Upper lobe of right lung (tissue), 1 donor: Measurements from ENCODE around the gene WDR7. TPM values are rescaled to one million over a fixed set of nuclear protein-coding genes. Genes with fewer than 3 reads are reported as not detected.

ENCODE experiments used
- ATAC-seq: fragments of 200-7000 bp; cut with Tn5 transposase; one replicate; pipeline ENCODE4 v1.9.1; 2020; ENCODE audit warnings: mild to moderate bottlenecking, moderate library complexity
- DNase-seq: peaks from one replicate; pipeline ENCODE4 v3.0.0-alpha.2; 2020
- H3K27ac ChIP-seq: fragments of 200-600 bp; one replicate; pipeline ENCODE4 v1.8.0; 2022
- H3K27me3 ChIP-seq: fragments of 200-600 bp; one replicate; pipeline ENCODE4 v1.8.0; 2022; ENCODE audit warnings: mild to moderate bottlenecking
- H3K36me3 ChIP-seq: fragments of 200-600 bp; one replicate; pipeline ENCODE4 v1.8.0; 2022
- H3K4me1 ChIP-seq: fragments of 200-600 bp; one replicate; pipeline ENCODE4 v1.8.0; 2022
- H3K4me3 ChIP-seq: fragments of 200-600 bp; one replicate; pipeline ENCODE4 v1.8.0; 2022; ENCODE audit warnings: mild to moderate bottlenecking
- H3K9me3 ChIP-seq: fragments of 200-600 bp; one replicate; pipeline ENCODE4 v1.8.0; 2022
- CTCF ChIP-seq: fragments of 200-600 bp; IDR thresholded peaks from one replicate; pipeline ENCODE4 v1.8.0; 2022; ENCODE audit warnings: antibody characterized with exemption
- intact Hi-C: fragments of 100-400 bp; cut with DNase I; formaldehyde crosslinking; loops from one replicate; pipeline ENCODE4 v1.11.0; 2022
- total RNA-seq: library from RNA; stranded (reverse); fragmentation: NEBNext Ultra II Directional; extraction: Animal tissue kit (Norgen Biotek cat#: 25700); gene quantifications from one replicate; pipeline ENCODE4 v1.2.1, GENCODE V29; 2021
- donor health status: DM: no; HTN: yes; CAD: no; lungs with severe emphysema.

Gene WDR7
- total RNA-seq, 1 donor from 2014 or later, result 30.7 TPM

DNA sequence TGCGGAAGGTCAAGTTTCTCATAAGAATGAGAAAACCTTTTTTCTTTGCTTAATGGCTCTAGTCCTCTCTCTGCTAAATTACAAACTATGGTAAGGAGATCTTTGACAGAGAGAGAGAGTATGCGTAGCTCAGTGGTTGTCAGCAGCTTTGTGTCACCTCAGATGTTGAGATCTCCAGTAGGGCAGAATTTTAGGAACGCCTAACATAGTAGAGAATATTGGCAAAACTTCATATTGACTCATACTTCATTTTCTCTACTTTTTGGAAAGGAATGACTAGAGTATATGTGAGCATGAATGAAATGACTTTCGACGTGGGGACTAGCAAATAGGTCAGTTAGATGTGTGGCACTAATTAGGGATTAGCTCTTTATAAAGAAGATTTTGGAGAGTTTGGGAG is 64.0 kb downstream of the WDR7 start:
- ATAC-seq, result no peak
- no peaks in the 10 kb centered on the region for H3K27me3 ChIP-seq
- TF ChIP-seq CTCF, result no peak

DNA sequence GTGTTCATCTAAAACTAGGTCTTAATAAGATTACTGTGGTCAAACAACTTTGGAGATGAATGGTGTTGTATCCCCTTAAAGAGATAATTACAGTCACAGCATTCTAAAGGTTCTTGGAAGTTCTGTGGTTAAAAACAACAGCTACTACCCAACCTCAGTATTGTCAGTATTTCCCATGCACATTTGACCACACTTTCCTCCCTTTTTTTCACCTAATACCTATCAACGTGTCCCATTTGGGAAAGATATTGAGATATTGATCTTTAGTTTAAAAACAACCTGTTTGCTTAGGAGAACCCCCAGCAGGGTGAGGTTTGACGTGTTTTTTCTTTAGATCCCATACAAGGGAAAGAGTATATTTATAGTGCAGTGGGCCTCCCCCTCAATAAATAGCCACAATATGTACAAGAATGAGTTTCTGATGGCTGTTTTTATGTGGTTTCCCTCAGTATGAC is 65.6 kb downstream of the WDR7 start:
- Histone ChIP-seq H3K36me3 (peaks cover 9% of the 10 kb centered on the region), H3K4me3 (no peak overlapping the region), H3K27ac (no peak overlapping the region), H3K4me1 (no peaks in the 10 kb centered on the region), H3K27me3 (no peaks in the 10 kb centered on the region), H3K9me3 (no peaks in the 10 kb centered on the region)
- no peak for TF ChIP-seq CTCF
- ATAC-seq, result no peak
- no peak for DNase-seq
- intact Hi-C loops, result no loop called here

More for the DNA sequence above, 64.0 kb downstream of the WDR7 start:
- Histone ChIP-seq H3K4me3 (no peak overlapping the region), H3K27ac (no peak overlapping the region), H3K9me3 (no peaks in the 10 kb centered on the region), H3K4me1 (no peaks in the 10 kb centered on the region), H3K36me3 (peaks cover 9% of the 10 kb centered on the region)
- no peak for DNase-seq
- intact Hi-C loops, result no loop called here

GRCh38 chr18:56721031-56721430 is 69.9 kb downstream of the WDR7 start:
- DNase-seq (no peak), ATAC-seq (no peak)
- Histone ChIP-seq H3K9me3 (no peaks in the 10 kb centered on the region), H3K27me3 (no peaks in the 10 kb centered on the region), H3K4me3 (no peak overlapping the region), H3K27ac (no peak overlapping the region), H3K4me1 (no peaks in the 10 kb centered on the region), H3K36me3 (peaks cover 9% of the 10 kb centered on the region)
- no peak for TF ChIP-seq CTCF
- intact Hi-C loops, result no loop called here

DNA sequence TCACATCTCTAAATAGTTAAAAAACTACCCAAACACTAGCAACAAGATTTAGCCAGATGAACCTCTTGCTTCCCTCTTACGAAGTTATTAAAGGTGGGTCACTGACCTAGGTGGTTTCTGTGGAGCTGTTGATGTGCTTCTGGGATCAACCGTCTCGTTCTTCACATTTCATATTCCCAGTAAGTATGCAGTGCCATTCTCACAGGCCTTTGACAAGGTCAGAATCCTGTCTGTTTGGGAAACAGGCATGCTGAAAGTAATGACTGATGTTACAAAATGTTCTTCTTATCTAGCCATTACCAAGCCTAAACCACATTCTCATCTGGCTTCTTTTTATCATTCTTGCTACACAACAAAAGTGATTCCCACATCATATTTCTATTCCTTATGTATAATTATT is 70.3 kb downstream of the WDR7 start:
- no peak overlapping the region for H3K4me3 ChIP-seq
- H3K4me1 ChIP-seq, result no peaks in the 10 kb centered on the region
- no peaks in the 10 kb centered on the region for H3K9me3 ChIP-seq
- intact Hi-C loops, result no loop called here
- no peak for TF ChIP-seq CTCF
- ATAC-seq (no peak), DNase-seq (no peak)
- H3K27ac ChIP-seq, result no peak overlapping the region
- no peaks in the 10 kb centered on the region for H3K27me3 ChIP-seq
- H3K36me3 ChIP-seq, result peaks cover 9% of the 10 kb centered on the region

GRCh38 chr18:56722518-56722917 is 71.4 kb downstream of the WDR7 start:
- intact Hi-C loops, result no loop called here
- no peaks in the 10 kb centered on the region for H3K27me3 ChIP-seq
- H3K4me3 ChIP-seq, result no peak overlapping the region
- H3K4me1 ChIP-seq, result no peaks in the 10 kb centered on the region
- H3K9me3 ChIP-seq, result no peaks in the 10 kb centered on the region
- no peak overlapping the region for H3K27ac ChIP-seq
- DNase-seq, result no peak
- peaks cover 9% of the 10 kb centered on the region for H3K36me3 ChIP-seq
- no peak for TF ChIP-seq CTCF
- ATAC-seq, result no peak

DNA sequence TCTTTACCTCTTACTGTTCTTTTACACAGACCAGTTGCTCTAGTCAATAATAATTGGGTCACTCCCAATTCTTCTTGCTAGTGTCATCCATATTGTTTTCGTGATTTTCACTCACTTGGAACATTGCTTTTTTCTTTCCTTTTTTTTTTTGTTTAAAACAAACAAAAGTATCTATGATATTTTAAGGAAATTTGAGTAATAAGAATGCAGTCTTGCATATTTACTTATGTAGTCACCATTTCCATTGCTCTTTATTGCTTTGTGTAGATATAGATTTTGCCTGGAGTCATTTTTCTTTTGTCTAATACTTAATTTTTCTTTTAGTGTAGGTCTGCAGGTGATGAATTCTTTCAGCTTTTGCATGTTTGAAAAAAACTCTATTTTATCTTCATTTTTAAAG is 71.9 kb downstream of the WDR7 start:
- no peak for ATAC-seq
- Histone ChIP-seq H3K27ac (no peak overlapping the region), H3K4me1 (no peaks in the 10 kb centered on the region), H3K9me3 (no peaks in the 10 kb centered on the region), H3K27me3 (no peaks in the 10 kb centered on the region), H3K4me3 (no peak overlapping the region), H3K36me3 (peaks cover 6% of the 10 kb centered on the region)
- intact Hi-C loops, result no loop called here
- TF ChIP-seq CTCF, result no peak
- no peak for DNase-seq
